G401.6 (cell line): ENCODE results near the gene CDR2L.

Experiments used
- FAIRE-seq: peaks from 2 replicates; lab custom pipeline; 2012; peaks lifted over from hg19 to GRCh38; lab: Jason Lieb, UNC

Gene CDR2L

DNA sequence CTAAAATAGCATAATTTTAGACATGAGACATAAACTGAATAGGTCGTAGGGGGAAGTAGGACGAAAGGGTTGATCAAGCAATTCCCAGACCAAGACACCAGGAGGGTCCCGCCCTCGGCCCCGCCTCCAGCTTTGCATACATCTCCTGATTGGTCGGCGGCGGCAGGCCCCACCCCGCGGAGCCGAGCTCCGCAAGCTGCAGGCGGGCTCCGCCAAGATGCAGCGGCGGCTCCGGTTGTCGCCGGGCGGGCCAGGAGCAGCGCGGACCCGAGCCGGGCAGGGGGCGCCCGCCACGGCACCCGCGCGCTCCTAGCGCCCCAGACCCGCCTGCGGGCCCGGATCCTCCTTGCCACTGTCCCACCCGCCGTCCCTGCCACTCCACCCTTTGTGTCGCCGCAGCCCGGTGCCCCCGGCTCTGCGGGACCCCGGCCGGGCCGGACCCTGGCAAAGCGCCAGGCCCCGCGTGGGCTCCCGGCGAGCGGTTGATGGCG, at the start of gene CDR2L:
TSS of gene CDR2L (plus strand) at position 215 of the 491 bp plus-strand sequence. CDS start 412 bp downstream, outside the sequence.
- FAIRE-seq, result peak; percentile 93

DNA sequence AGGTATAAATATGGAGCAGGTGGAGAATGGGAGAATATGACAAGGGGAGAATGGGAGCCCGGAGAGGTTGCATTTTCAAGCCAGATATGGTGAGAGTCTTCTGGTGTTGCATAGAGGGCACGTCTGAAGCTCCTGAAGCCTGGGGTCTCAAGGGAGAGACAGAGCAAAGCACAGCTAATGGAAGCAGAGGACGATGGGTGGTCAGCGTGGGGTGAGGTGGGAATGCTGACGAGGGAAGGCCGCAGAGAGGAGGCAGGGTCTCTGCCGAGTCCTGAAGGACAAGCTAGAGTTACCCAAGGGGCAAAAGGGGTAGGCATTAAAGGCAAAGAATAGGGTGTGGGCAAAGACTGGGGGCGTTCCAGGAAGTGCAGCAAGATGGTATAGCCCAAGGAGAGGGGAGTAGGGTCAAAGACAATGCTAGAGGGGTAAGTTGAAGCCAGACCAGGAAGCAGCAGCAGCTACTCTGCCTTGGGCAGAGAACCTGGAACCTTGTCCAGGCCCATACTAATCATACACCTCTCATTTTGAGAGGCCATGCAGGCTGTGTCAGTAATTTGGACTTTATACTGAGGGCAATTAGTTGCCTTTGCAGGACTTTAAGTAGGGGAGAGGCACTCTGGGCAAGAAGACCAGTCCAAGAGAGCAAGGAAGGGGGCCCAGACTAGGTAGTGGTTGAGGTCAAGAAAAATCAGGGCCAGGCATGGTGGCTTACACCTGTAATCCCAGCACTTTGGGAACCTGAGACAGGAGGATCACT, 49.1 kb upstream of the CDR2L start:
- no peak for FAIRE-seq

DNA sequence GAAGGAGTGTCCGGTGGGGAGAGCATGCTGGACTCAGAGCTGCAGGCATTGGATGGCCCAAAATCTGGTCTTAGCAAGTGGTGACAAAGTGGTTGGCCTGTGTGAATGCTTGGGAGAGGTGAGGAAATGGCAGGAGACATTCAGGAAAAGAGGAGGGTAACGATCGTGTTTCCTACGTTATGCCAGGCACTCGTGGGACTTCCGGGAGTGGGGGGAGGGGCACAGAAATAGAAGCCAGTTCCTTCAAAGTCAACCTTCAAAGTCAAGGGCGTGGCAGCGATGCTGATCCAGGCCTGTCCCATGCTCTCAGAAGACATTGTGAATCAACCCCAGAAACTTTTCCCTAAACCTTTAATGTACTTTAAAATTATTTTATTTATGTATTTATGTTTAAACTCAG, 47.9 kb upstream of the CDR2L start:
- no peak for FAIRE-seq

DNA sequence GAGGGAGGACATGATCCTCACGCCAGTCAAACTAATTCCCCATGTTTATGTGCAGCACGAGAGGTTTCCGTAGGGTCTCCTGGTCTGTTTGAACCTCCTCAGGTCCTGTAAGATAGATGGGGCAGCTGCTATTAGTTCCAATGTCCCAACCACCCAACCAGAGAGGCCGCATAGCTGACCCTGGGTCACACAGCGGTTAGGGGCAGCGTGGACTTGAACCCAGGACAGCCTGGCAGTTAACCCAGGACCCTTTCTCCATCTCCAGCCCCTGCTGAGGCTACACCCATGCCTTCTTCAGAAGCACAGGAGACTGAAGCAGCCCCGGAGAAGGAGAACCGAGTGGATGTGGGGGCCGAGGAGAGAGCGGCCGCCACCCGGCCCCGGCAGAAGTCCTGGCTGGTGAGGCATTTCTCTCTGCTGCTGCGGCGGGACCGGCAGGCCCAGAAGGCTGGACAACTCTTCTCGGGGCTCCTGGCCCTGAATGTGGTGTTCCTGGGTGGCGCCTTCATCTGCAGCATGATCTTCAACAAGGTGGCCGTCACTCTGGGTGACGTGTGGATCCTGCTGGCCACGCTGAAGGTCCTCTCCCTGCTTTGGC, 46.2 kb upstream of the CDR2L start:
- FAIRE-seq, result no peak

DNA sequence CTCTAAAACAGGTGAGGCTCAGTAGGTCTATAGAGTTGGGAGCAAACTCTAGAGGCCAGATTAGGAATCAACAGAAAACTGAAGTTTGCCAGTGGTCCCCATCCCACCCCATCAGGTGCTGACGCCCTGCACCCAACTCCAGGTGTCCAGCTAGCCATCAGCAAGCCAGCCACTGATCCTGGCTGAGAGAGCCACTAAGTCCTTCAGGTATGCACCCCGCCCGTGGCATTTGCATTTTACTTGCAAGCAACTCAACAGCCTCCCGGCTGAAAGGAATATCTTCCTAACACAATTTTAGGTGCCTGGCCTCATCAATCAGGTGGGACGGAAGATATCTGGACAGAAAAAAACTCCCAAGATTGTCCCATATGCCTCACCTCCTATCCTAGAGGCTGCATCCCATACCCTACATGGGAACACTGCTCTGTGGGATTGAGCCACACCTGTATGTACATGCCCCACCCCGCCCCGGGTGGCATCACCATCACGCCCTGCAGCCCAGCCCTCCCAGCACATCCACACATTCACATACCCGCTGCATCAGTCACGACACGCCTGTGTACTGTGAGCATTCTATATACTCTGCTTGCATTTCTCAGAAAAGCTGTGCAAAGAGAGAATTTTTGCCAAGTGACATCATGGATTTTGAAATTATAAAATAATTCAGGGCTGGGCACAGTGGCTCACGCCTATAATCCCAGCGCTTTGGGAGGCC, 43.5 kb upstream of the CDR2L start:
- no peak for FAIRE-seq

DNA sequence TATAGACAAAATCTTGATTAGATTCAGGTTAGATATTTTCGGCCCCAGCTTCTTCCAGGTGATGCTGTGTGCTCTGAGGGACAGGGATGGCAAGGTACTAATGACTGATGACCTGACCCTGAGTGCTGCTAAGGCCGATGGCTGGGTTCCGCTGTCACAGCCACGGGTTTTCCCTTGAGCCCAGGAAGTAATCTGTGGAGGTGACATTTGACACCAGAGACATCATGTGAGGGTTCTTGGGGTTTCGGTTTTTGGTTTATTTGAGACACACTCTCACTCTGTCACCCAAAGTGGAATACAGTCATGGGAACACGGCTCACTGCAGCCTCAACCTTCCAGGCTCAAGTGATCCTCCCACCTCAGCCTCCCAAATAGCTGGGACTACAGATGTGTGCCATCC, 41.9 kb upstream of the CDR2L start:
- FAIRE-seq, result no peak

DNA sequence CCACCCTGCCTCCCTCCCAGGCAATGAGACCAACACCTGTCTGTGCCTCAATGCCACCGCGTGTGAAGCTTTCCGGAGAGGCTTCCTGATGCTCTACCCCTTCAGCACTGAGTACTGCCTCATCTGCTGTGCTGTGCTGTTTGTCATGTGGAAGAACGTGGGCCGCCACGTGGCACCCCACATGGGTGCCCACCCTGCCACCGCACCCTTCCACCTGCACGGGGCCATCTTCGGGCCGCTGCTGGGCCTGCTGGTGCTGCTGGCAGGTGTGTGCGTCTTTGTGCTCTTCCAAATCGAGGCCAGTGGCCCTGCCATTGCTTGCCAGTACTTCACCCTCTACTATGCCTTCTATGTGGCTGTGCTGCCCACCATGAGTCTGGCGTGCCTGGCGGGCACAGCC, 40.8 kb upstream of the CDR2L start:
- FAIRE-seq, result no peak

DNA sequence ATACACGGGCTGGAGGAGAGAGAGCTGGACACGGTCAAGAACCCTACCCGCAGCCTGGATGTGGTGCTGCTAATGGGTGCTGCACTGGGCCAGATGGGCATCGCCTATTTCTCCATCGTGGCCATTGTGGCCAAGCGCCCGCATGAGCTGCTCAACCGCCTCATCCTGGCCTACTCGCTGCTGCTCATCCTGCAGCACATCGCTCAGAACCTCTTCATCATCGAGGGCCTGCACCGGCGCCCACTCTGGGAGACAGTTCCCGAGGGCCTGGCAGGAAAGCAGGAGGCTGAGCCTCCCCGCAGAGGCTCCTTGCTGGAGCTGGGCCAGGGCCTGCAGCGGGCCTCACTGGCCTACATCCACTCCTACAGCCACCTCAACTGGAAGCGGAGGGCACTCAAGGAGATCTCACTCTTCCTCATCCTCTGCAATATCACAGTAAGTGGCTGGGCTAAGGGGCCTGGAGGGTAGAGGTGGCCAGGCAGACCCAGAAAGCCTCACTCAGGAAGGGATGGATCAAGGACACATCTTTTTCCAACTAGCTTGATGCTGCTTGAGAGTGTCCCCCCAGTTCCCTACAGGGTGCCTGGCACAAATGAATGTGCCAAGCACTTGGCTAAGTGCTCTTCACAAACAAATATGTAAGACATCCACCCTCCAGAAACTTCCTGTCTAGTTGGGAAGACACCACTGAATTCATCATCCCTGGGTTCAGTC, 40.2 kb upstream of the CDR2L start:
- no peak for FAIRE-seq

DNA sequence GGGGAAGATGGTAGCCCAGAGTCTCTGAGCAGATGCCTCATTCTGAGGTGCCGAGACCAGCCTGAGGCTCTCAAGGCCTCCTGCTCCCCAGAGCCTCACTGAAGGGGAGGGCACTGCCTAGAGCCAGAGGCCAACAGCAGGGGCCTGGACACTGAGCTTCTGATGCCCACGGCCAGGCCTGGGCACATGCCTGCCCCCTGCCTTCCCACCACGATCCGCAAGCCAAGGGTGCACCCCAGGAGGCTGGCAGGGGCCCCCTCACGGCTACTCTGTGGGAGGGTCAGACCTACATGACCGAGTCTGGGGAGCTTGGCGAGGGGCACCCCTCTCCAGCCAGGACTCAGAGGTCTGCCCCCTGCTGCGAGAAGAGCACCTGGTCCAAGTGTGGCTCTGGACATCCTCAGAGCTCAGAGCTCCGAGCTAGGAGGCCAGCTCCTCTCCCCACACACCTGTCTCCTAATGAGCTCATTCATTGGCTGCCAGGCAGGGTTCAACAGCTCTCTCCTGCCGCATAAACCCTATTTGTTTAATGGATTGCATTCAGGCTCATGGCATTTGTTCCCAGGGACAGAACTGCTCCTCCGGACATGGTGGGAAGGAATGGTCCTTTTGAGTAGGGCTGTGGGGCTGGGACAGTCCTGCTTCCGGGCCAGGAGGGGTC, 37.8 kb upstream of the CDR2L start:
- no peak for FAIRE-seq

DNA sequence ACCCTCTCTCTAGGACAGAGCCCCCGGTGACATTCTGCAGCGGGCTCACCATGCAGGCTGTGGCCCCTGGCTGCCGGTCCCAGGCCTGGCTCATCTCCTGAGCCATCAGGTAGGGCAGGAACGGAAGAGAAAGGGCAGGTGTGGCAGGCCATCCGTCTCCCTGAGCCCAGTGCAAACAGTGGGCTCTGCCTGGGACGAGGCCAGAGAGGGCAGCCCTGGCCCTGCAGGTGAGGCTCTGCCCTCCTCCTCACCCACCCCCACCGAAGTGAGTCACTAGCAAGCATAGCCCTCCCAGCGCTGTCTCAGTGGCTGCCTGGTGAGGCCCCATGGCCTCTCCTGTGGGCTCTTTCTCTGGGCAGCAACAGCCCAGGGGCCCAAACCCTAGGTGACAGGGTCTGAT, 37.2 kb upstream of the CDR2L start:
- FAIRE-seq, result no peak

DNA sequence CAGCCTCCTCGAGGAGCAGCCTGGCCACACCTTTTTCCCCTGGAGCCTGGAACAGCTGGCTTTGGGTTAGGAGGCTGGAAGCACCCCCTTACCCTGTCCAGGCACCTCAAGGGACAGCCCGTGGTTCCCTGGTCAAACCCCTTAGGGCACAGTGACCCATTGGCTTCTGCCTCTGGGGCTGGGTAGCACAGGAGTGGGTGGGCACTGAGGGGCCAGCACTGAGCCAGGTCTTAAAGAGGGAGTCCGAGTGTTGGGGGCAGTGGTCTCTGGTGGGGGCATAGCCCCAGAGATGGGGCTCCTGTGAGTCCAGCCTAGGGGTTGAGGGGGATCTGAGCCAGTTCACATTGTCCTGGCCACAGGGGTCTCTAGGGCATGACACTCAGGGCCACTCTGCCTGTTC, 36.4 kb upstream of the CDR2L start:
- FAIRE-seq, result no peak

DNA sequence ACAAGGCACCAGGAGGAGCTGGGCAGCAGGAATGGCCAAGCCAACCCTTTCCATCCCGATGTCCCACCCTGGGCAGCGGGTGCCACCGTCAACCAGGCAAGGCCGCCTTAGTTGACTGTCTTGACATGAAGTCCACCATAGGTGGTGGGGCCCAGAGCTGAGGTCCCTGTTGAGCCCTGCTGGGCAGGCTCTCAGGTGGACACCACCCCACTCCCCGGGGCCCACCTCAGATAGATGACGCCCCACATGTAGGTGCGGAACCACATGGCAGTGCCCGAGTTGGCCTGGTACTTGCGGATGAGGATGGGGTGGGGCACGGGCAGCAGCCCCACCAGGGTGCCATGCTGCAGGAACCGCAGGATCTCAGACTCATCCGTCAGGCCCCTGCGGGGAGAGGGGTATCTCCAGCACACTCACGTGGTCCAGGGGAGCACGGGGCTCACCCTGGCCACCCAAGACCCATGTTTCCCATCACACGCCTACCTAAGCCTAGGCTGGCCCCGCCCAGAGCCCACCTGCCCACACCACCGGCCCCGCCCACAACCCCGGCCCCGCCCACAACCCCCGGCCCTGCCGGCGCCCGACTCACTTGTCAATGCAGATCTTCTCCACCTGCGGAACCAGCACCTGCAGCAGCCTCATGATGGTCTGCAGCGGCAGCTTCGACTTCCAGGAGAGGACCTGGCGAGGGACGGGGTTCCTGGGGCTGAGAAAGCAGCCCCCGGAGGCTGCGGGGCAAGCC, 35.6 kb upstream of the CDR2L start:
- no peak for FAIRE-seq

DNA sequence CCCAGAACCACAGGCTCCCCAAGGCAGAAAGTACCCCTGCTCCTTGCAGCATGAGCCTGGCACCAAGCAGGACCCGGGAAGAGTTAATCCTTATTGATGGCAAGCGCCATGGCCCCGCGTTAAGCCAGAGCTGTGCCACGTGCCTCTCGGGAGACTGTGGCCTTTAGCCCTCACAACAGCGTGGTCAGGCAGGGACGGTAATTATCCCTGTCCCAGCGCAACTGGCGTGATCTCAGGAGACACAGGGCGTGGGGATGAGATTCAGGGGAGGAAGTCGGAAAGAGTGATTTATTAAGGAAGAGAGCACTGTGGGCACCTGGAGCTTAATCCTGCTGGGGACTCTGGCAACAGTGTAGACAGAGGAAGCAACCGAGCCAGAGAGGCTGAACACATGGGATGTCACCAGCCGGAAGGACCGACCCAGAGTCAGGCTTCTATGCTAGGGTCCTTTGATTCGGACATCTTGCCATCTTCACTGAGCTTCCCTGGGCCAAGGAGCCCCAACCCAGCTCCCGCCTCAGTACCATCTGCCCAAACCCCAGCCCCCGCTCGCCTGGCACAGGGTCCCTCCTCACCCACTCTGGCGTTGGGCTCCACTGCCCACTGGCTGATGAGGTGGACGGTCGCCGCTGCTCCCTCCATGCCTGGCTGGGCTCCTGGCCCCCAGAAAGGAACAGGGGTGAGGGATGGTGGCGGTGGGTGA, 34.9 kb upstream of the CDR2L start:
- no peak for FAIRE-seq

DNA sequence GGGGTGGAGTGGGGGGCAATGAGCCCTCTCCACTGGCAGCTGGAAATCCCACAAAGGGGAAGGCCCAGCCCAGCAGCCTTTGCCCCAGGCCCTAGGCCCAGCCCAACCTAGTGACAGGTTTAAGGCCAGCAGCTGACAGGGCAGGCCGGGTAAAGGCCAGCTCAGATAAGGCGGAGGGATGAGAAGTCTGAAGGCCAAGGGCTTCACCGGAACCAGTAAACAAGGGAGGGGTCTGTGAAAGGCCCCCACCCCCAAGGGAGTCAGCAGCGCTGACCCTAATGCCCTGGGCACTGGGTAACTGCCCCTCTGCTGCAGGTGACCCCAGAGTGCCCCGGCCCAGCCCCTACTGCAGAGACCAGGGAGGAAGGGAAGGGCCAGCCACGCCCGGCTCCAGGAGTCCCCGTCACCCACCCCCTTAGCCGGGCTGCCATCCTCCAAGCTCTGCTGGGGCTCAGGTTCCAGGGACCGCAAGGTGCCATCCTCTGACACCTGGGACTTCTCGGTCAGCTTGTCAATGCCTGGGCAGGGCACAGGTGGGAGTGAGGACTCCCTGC, 34.2 kb upstream of the CDR2L start:
- FAIRE-seq, result no peak

DNA sequence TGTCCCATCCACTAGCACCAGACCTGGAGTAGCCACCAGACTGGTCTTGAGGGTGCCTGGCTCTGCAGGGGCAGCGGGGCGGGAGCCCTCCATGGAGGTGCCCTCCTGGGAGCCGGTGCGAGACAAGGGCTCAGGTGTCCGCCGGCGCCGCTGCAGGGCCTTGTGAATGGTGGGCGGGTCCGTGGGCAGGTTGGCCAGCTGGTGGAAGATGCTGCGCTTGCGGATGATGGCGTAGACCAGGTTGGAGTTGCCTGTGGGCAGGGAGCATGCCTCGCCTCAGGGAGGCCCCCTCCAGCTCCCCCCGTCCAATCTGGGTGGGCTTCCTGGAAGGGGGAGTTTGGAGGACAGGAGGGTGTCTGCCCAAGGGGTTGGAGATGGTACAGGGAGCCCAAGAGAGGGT, 33.3 kb upstream of the CDR2L start:
- FAIRE-seq, result no peak

DNA sequence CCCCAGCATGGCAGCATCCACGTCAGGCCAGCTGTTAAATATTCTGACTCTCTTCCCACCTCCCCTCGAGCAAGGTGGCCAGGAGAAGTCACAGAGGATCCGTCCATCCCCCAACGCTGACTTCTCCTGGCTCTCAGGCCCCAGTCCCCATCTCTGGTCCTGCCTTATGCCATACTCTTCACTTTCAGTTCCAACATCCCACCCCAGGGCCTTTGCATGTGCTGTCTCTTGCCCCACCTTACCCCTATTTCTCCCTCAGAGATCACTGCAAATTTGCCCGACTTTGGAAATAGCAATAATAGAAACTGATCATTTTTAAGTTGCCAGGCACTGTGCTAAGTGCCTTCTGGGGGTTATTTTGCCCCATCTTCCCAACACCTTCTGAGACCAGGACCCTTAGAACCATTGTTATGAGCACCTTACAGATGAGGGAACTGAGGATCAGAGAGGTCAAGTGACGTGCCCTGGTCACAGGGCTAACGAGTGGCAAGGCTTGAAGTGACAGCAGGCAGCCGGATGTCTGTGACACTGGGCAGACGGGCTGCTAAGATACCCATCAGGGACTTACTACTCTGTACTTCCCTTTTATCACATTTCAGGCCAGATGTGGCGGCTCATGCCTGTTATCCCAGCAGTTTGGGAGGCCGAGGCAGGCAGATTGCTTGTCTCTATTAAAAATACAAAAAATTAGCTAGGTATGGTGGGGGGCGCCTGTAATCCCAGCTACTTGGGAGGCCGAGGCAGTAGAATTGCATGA, 32.6 kb upstream of the CDR2L start:
- no peak for FAIRE-seq

DNA sequence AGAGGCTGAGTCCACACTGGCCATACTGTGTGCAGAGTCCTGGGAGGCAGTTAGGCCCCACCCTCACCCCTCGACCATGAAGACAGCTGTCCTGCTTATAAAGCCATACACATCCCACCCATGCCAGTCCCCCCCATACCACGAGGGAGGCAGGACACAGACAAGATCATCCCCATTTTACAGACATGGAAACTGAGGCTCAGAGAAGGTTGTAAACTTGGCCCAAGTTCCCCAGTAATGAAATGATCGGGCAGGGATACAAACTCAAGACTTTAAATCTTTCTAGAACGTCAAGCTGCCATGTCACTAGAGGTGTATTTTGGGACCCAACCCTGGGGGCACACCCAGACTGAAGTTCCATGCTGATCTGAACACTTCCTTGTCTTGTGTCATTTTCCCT, 31.3 kb upstream of the CDR2L start:
- FAIRE-seq, result no peak

DNA sequence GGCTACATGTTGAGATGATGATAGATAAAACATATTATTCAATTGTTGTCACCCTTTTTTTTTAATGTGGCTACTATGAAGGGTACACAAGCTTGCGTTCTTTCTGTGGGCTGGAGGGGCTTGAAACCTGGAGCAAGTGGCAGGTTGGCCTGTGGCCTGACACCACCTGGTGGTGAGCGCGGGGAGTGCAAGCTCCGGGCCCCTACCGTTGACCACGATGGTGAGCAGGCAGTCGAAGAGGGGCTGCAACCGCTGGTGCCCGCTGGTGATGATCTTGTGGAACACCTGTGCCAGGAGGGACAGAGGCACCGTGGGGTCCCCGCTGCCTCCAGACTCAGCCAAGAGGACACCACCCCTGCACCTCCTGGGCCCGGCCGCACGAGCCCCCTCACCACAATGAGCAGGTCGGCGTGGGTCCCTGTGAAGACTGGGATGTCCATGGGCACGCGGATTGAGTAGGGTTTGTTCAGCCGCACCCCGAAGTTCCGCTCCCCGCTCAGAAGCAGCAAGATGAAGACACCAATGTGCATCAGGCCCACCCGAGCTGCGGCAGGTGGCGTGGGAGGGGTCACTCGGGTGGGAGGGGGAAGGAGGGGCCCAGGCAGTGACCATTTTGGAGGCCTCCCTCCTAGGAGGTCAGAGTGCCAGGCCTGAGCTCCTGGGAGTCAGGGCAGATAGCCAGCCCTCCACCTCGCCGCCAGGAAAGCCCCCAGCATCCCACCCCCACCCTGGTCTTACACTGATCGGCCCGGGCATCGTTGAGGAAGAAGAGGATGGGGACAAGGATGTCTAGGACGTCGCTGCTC, 29.3 kb upstream of the CDR2L start:
- FAIRE-seq, result peak; percentile 87
